ENCODE data around the gene PRKD1. TPM values are rescaled to one million over a fixed set of nuclear protein-coding genes. Genes with fewer than 3 reads are reported as not detected.

Gene PRKD1
- total RNA-seq, 2 donors from 2014 or later, result 12.0 to 12.6 TPM

- H3K27ac Mint-ChIP-seq, result no peak overlapping the region
- no peak for DNase-seq
Measured at GRCh38 chr14:29928117-29928640, 532 bp upstream of the PRKD1 start.

GRCh38 chr14:29926701-29927375, 809 bp downstream of the PRKD1 start:
- Histone ChIP-seq H3K27me3 (ENCODE audit: control insufficient read depth, insufficient read depth, low read length, poor library complexity, severe bottlenecking) (peaks cover 25% of the 10 kb centered on the region), H3K4me3 (ENCODE audit: low read length) (peak overlapping the region; percentile 85), H3K4me1 (ENCODE audit: control insufficient read depth, insufficient read depth, low read length) (no peaks in the 10 kb centered on the region), H3K27ac (ENCODE audit: low read depth, low read length) (no peak overlapping the region), H3K9me3 (ENCODE audit: control insufficient read depth, low read length) (no peaks in the 10 kb centered on the region), H3K36me3 (ENCODE audit: control insufficient read depth, insufficient read depth, low read length) (no peaks in the 10 kb centered on the region), H3K9ac (ENCODE audit: extremely low read depth, low read length, poor library complexity, severe bottlenecking) (peak overlapping the region; percentile 52)
- Mint-ChIP-seq H3K27ac (peak overlapping the region; percentile 68), H3K4me3 (peak overlapping the region; percentile 70), H3K27me3 (ENCODE audit: insufficient read depth) (peaks cover 45% of the 10 kb centered on the region), H3K4me1 (peaks cover 22% of the 10 kb centered on the region), H3K36me3 (ENCODE audit: low read depth) (no peaks in the 10 kb centered on the region), H3K9me3 (no peaks in the 10 kb centered on the region)
- no peak for TF ChIP-seq CTCF (conservative IDR thresholded peaks at IDR 0.05)
- 0 to 6% methylated on average over 2 to 51 of the region's 51 CpGs for WGBS, 2 experiments (ENCODE audit: insufficient coverage in 1 of 2, insufficient read length in 1 of 2)
- peak; percentile 84 for DNase-seq

More at GRCh38 chr14:29928117-29928640, 532 bp upstream of the PRKD1 start:
- H3K4me3 ChIP-seq (ENCODE audit: low read length), result peak overlapping the region; percentile 76
- Mint-ChIP-seq H3K4me1 (peaks cover 22% of the 10 kb centered on the region), H3K36me3 (ENCODE audit: low read depth) (no peaks in the 10 kb centered on the region), H3K9me3 (no peaks in the 10 kb centered on the region), H3K4me3 (peak overlapping the region; percentile 70), H3K27me3 (ENCODE audit: insufficient read depth) (peaks cover 54% of the 10 kb centered on the region)
- TF ChIP-seq CTCF (conservative IDR thresholded peaks at IDR 0.05), result peak; percentile 14
- no peaks in the 10 kb centered on the region for H3K4me1 ChIP-seq (ENCODE audit: control insufficient read depth, insufficient read depth, low read length)
- 21 to 41% methylated on average over 10 to 23 of the region's 23 CpGs for WGBS, 2 experiments (ENCODE audit: insufficient coverage in 1 of 2, insufficient read length in 1 of 2)
- H3K9me3 ChIP-seq (ENCODE audit: control insufficient read depth, low read length), result no peaks in the 10 kb centered on the region
- peak overlapping the region; percentile 7 for H3K9ac ChIP-seq (ENCODE audit: extremely low read depth, low read length, poor library complexity, severe bottlenecking)
- H3K27ac ChIP-seq (ENCODE audit: low read depth, low read length), result no peak overlapping the region
- no peaks in the 10 kb centered on the region for H3K36me3 ChIP-seq (ENCODE audit: control insufficient read depth, insufficient read depth, low read length)
- peaks cover 25% of the 10 kb centered on the region for H3K27me3 ChIP-seq (ENCODE audit: control insufficient read depth, insufficient read depth, low read length, poor library complexity, severe bottlenecking)

- Histone ChIP-seq H3K4me1 (ENCODE audit: control insufficient read depth, insufficient read depth, low read length) (no peaks in the 10 kb centered on the region), H3K9ac (ENCODE audit: extremely low read depth, low read length, poor library complexity, severe bottlenecking) (peak overlapping the region; percentile 24), H3K4me3 (ENCODE audit: low read length) (peak overlapping the region; percentile 85), H3K36me3 (ENCODE audit: control insufficient read depth, insufficient read depth, low read length) (no peaks in the 10 kb centered on the region), H3K27me3 (ENCODE audit: control insufficient read depth, insufficient read depth, low read length, poor library complexity, severe bottlenecking) (peaks cover 25% of the 10 kb centered on the region), H3K27ac (ENCODE audit: low read depth, low read length) (no peak overlapping the region), H3K9me3 (ENCODE audit: control insufficient read depth, low read length) (no peaks in the 10 kb centered on the region)
- DNase-seq, result peak; percentile 64
- Mint-ChIP-seq H3K36me3 (ENCODE audit: low read depth) (no peaks in the 10 kb centered on the region), H3K4me3 (peak overlapping the region; percentile 70), H3K9me3 (no peaks in the 10 kb centered on the region), H3K27me3 (ENCODE audit: insufficient read depth) (peaks cover 40% of the 10 kb centered on the region), H3K4me1 (peaks cover 22% of the 10 kb centered on the region), H3K27ac (peak overlapping the region; percentile 68)
- no peak for TF ChIP-seq CTCF (conservative IDR thresholded peaks at IDR 0.05)
- 6 to 7% methylated on average over 2 to 8 of the region's 8 CpGs for WGBS, 2 experiments (ENCODE audit: insufficient coverage in 1 of 2, insufficient read length in 1 of 2)
Measured at GRCh38 chr14:29926228-29926627, 1.4 kb downstream of the PRKD1 start.
